Pons (tissue), 1 donor: ENCODE measurements around the gene PRDM4.

Experiments used
- DNase-seq: peaks from one replicate; pipeline ENCODE4 v3.0.0-alpha.2; 2016; ENCODE audit warnings: low spot score

PRDM4 gene

GRCh38 chr12:107685360-107686248, 75.3 kb downstream of the PRDM4 start, which contains the start of gene PWP1:
TSS of gene PWP1 (plus strand) at chr12:107685799. CDS start at chr12:107685900, 101 bp downstream.
- DNase-seq: peak; percentile 94

GRCh38 chr12:107684990-107685359, 76.0 kb downstream of the PRDM4 start:
- no peak for DNase-seq

- DNase-seq: no peak
Observed at GRCh38 chr12:107684029-107684795, 76.7 kb downstream of the PRDM4 start.
